Neural progenitor cell (in vitro differentiated cells): ENCODE data around the gene ADO. TPM values are rescaled to one million over a fixed set of nuclear protein-coding genes. Genes with fewer than 3 reads are reported as not detected.

Source experiments
- DNase-seq: peaks from one replicate; pipeline ENCODE4 v3.0.0-alpha.2; 2016; ENCODE audit warnings: low spot score
- H2AFZ ChIP-seq: fragments of 200-600 bp; sonication (generic); replicated peaks from 2 replicates; pipeline ENCODE4 v1.6.1; 2016; ENCODE audit warnings: antibody characterized with exemption
- H3F3A ChIP-seq: fragments of 200-600 bp; sonication (generic); 2 replicates; pipeline ENCODE4 v1.6.1; 2016; ENCODE audit warnings: antibody characterized with exemption, low read depth
- H3K27ac ChIP-seq: fragments of 200-600 bp; sonication (generic); 2 replicates; pipeline ENCODE4 v1.5.1; 2016; ENCODE audit warnings: mild to moderate bottlenecking
- H3K27me3 ChIP-seq: fragments of 200-600 bp; sonication (generic); 2 replicates; pipeline ENCODE4 v1.6.1; 2016; ENCODE audit warnings: mild to moderate bottlenecking, moderate library complexity
- H3K36me3 ChIP-seq: fragments of 200-600 bp; sonication (generic); 2 replicates; pipeline ENCODE4 v1.5.1; 2016
- H3K4me1 ChIP-seq: fragments of 200-600 bp; sonication (generic); 2 replicates; pipeline ENCODE4 v1.6.1; 2016; ENCODE audit warnings: mixed run types
- H3K4me2 ChIP-seq: fragments of 200-600 bp; sonication (generic); 2 replicates; pipeline ENCODE4 v1.6.1; 2016
- H3K4me3 ChIP-seq: fragments of 200-600 bp; sonication (generic); 2 replicates; pipeline ENCODE4 v1.5.1; 2016
- H3K79me2 ChIP-seq: fragments of 200-600 bp; sonication (generic); 2 replicates; pipeline ENCODE4 v1.6.1; 2016; ENCODE audit warnings: low read depth
- H3K9ac ChIP-seq: fragments of 200-600 bp; sonication (generic); 2 replicates; pipeline ENCODE4 v1.6.1; 2016
- H3K9me3 ChIP-seq: fragments of 200-600 bp; sonication (generic); 2 replicates; pipeline ENCODE4 v1.5.1; 2016; ENCODE audit warnings: low read depth
- H4K20me1 ChIP-seq: fragments of 200-600 bp; sonication (generic); 2 replicates; pipeline ENCODE4 v1.6.1; 2016; ENCODE audit warnings: low read depth
- H3K27ac Mint-ChIP-seq: 3 replicates; pipeline ENCODE4 v1.8.0; 2021; ENCODE audit warnings: mixed read lengths
- H3K27me3 Mint-ChIP-seq: 2 replicates; pipeline ENCODE4 v1.8.0; 2022; ENCODE audit warnings: low read depth, mild to moderate bottlenecking, inconsistent platforms, moderate library complexity, mixed read lengths; ENCODE audit not compliant: insufficient read depth
- H3K36me3 Mint-ChIP-seq: 3 replicates; pipeline ENCODE4 v1.8.0; 2021; ENCODE audit warnings: mixed read lengths
- H3K4me1 Mint-ChIP-seq: 3 replicates; pipeline ENCODE4 v1.8.0; 2021; ENCODE audit warnings: mixed read lengths
- H3K4me3 Mint-ChIP-seq: 3 replicates; pipeline ENCODE4 v1.8.0; 2021; ENCODE audit warnings: mild to moderate bottlenecking, moderate library complexity, mixed read lengths
- H3K9me3 Mint-ChIP-seq: 3 replicates; pipeline ENCODE4 v1.8.0; 2020; ENCODE audit warnings: mixed read lengths
- EZH2 ChIP-seq: fragments of 200-600 bp; sonication (generic); IDR thresholded peaks from 2 replicates; pipeline ENCODE4 v1.6.1; 2017; ENCODE audit warnings: antibody characterized with exemption, mild to moderate bottlenecking, moderate library complexity
- EZH2phosphoT487 ChIP-seq: fragments of 200-600 bp; sonication (generic); IDR thresholded peaks from 2 replicates; pipeline ENCODE4 v1.6.1; 2017; ENCODE audit warnings: antibody characterized with exemption
- total RNA-seq: library from RNA; depleted of rRNA; stranded (reverse); fragments of >200 nt; gene quantifications from 2 replicates; pipeline ENCODE4 v1.2.3, GENCODE V29; 2015; ENCODE audit warnings: low replicate concordance
- TF ChIP-seq, protein P1 (sequence below): fragments of 200-600 bp; sonication (generic); IDR thresholded peaks from 2 replicates; pipeline ENCODE4 v1.5.1; 2017; ENCODE audit warnings: antibody characterized with exemption, mild to moderate bottlenecking

The ADO gene
- total RNA-seq, 1 donor from 2014 or later = 28.1 TPM

DNA sequence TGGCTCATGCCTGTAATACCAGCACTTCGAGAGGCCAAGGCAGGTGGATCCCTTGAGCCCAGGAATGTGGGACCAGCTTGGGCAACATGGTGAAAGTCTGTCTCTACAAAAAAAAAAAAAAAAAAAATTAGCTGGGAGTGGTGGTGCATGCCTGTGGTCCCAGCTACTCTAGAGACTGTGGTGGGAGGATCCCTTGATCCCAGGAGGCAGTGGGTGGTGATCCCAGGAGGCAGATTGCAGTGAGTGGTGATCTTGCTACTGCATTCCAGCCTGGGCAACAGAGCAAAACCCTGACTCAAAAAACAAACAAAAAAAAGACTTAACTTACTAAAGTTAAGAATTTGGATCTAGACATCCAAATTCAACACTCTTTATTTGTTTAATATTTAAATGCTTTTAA is 10.2 kb upstream of the ADO start:
- Histone ChIP-seq H3K79me2 (no peaks in the 10 kb centered on the region), H3K27me3 (no peaks in the 10 kb centered on the region), H3K4me3 (no peak overlapping the region), H3F3A (no peaks in the 10 kb centered on the region), H3K36me3 (no peaks in the 10 kb centered on the region), H3K4me2 (no peak overlapping the region), H3K27ac (no peak overlapping the region), H3K9ac (no peak overlapping the region), H4K20me1 (no peaks in the 10 kb centered on the region), H2AFZ (no peak overlapping the region), H3K4me1 (peaks cover 13% of the 10 kb centered on the region), H3K9me3 (no peaks in the 10 kb centered on the region)
- no peaks in the 10 kb centered on the region for H3K9me3 Mint-ChIP-seq
- TF ChIP-seq EZH2 (no peak), EZH2phosphoT487 (no peak)
- TF ChIP-seq, protein P1, sequence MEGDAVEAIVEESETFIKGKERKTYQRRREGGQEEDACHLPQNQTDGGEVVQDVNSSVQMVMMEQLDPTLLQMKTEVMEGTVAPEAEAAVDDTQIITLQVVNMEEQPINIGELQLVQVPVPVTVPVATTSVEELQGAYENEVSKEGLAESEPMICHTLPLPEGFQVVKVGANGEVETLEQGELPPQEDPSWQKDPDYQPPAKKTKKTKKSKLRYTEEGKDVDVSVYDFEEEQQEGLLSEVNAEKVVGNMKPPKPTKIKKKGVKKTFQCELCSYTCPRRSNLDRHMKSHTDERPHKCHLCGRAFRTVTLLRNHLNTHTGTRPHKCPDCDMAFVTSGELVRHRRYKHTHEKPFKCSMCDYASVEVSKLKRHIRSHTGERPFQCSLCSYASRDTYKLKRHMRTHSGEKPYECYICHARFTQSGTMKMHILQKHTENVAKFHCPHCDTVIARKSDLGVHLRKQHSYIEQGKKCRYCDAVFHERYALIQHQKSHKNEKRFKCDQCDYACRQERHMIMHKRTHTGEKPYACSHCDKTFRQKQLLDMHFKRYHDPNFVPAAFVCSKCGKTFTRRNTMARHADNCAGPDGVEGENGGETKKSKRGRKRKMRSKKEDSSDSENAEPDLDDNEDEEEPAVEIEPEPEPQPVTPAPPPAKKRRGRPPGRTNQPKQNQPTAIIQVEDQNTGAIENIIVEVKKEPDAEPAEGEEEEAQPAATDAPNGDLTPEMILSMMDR = no peak
- no peaks in the 10 kb centered on the region for H3K27me3 Mint-ChIP-seq
- H3K4me1 Mint-ChIP-seq = peaks cover 8% of the 10 kb centered on the region
- no peaks in the 10 kb centered on the region for H3K36me3 Mint-ChIP-seq
- no peak overlapping the region for H3K4me3 Mint-ChIP-seq
- no peak for DNase-seq
- H3K27ac Mint-ChIP-seq = no peak overlapping the region

DNA sequence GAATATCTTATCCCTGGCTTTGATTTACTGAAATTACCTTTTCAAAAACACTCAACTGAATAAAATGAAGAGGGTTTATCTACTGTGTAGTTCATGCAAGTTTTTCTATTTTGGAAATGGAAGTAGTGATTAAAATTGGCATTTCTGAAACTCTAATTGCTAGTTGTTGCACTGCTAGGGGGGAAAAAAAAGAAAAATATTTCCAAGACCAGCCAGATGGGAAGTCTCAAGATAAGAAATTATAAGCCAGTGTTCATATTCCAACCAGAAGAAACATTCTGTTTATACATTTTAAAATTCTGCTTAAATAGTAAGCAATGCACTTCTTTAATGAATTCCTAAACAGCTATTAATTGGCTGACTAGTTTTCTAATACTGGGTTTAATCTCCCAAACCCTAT is 9.4 kb upstream of the ADO start:
- H3K4me1 ChIP-seq = peaks cover 14% of the 10 kb centered on the region
- no peaks in the 10 kb centered on the region for H3K36me3 ChIP-seq
- no peak for TF ChIP-seq EZH2
- TF ChIP-seq, protein P1 = no peak
- TF ChIP-seq EZH2phosphoT487 = no peak
- H3K9ac ChIP-seq = no peak overlapping the region
- H3K9me3 Mint-ChIP-seq = no peaks in the 10 kb centered on the region
- H3K9me3 ChIP-seq = no peaks in the 10 kb centered on the region
- H3K4me1 Mint-ChIP-seq = no peaks in the 10 kb centered on the region
- no peaks in the 10 kb centered on the region for H3K36me3 Mint-ChIP-seq
- DNase-seq = no peak
- H3K4me3 Mint-ChIP-seq = no peak overlapping the region
- H3F3A ChIP-seq = peaks cover 1% of the 10 kb centered on the region
- no peaks in the 10 kb centered on the region for H3K27me3 Mint-ChIP-seq
- H3K79me2 ChIP-seq = no peaks in the 10 kb centered on the region
- H2AFZ ChIP-seq = no peak overlapping the region
- H3K4me3 ChIP-seq = no peak overlapping the region
- no peak overlapping the region for H3K27ac ChIP-seq
- no peak overlapping the region for H3K4me2 ChIP-seq
- no peaks in the 10 kb centered on the region for H4K20me1 ChIP-seq
- H3K27me3 ChIP-seq = no peaks in the 10 kb centered on the region
- H3K27ac Mint-ChIP-seq = no peak overlapping the region

DNA sequence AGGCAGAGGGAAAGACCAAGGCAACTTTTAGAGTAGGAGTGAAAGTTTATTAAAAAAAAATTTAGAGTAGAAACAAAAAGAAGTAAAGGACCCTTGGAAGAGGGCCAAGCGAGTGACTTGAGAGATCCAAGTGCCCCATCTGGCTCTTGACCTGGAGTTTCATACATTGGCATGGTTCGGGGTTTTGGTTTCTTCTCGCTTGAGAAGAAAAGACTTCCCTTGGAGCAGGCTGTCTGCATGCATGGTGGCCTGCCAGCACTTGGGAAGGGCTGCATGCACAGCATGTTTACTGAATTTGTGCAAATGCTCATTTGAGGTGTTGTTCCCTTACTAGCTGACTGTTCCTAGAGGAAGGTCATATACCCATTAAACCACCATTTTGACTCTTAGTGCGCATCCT is 8.8 kb upstream of the ADO start:
- H3K79me2 ChIP-seq = no peaks in the 10 kb centered on the region
- Mint-ChIP-seq H3K4me3 (no peak overlapping the region), H3K27me3 (no peaks in the 10 kb centered on the region), H3K9me3 (no peaks in the 10 kb centered on the region), H3K4me1 (no peaks in the 10 kb centered on the region), H3K36me3 (no peaks in the 10 kb centered on the region), H3K27ac (no peak overlapping the region)
- no peak for DNase-seq
- no peaks in the 10 kb centered on the region for H3K27me3 ChIP-seq
- no peaks in the 10 kb centered on the region for H4K20me1 ChIP-seq
- H3K4me3 ChIP-seq = no peak overlapping the region
- peaks cover 21% of the 10 kb centered on the region for H3K4me1 ChIP-seq
- peaks cover 3% of the 10 kb centered on the region for H3F3A ChIP-seq
- TF ChIP-seq, protein P1 = no peak
- TF ChIP-seq EZH2 (no peak), EZH2phosphoT487 (no peak)
- H3K27ac ChIP-seq = no peak overlapping the region
- H3K36me3 ChIP-seq = no peaks in the 10 kb centered on the region
- H2AFZ ChIP-seq = no peak overlapping the region
- no peaks in the 10 kb centered on the region for H3K9me3 ChIP-seq
- H3K4me2 ChIP-seq = no peak overlapping the region
- H3K9ac ChIP-seq = no peak overlapping the region
